ENCODE results near the gene SCP2. TPM values are rescaled to one million over a fixed set of nuclear protein-coding genes. Genes with fewer than 3 reads are reported as not detected.

The SCP2 gene
- total RNA-seq, 1 experiment from 2014 or later, result 97.5 TPM

GRCh38 chr1:52918201-52918600 is 8.9 kb upstream of the SCP2 start:
- Histone ChIP-seq H3K9ac (ENCODE audit: low read length) (no peak overlapping the region), H2AFZ (ENCODE audit: low read length) (no peak overlapping the region), H3K27ac (ENCODE audit: low read length) (no peak overlapping the region), H3K4me2 (ENCODE audit: low read length) (no peak overlapping the region), H3K4me1 (ENCODE audit: insufficient read depth, low read length) (peaks cover 23% of the 10 kb centered on the region), H3K27me3 (ENCODE audit: low read length) (no peaks in the 10 kb centered on the region), H3F3A (ENCODE audit: low read length, unreplicated experiment) (peaks cover 5% of the 10 kb centered on the region), H3K79me2 (ENCODE audit: low read length) (peaks cover 58% of the 10 kb centered on the region), H3K9me2 (replicated peaks; ENCODE audit: low read length) (no peaks in the 10 kb centered on the region), H3K9me3 (ENCODE audit: low read length) (no peaks in the 10 kb centered on the region), H3K4me3 (ENCODE audit: low read length) (no peak overlapping the region), H3K36me3 (ENCODE audit: low read depth, low read length) (no peaks in the 10 kb centered on the region), H4K20me1 (ENCODE audit: low read length) (no peaks in the 10 kb centered on the region)
- CTCF ChIA-PET, result no interaction called here
- POLR2A ChIA-PET (ENCODE audit: unreplicated experiment), result no interaction called here
- ATAC-seq (no peak), DNase-seq (no peak)
- no peak for TF ChIP-seq EZH2phosphoT487 (IDR thresholded peaks at IDR 0.05; ENCODE audit: borderline replicate concordance, low read length)
- TF ChIP-seq EZH2 (IDR thresholded peaks at IDR 0.05; ENCODE audit: low read length, unreplicated experiment), result no peak
- no peak for TF ChIP-seq CTCF (conservative IDR thresholded peaks at IDR 0.05; ENCODE audit: low read depth, low read length)
- intact Hi-C loops (cut with micrococcal nuclease), result no loop called here
- no TSS peak for BruUV-seq (replicated peaks)

- DNase-seq, result peak; percentile 73
Observed at GRCh38 chr1:52919051-52919722, 7.9 kb upstream of the SCP2 start.

More at GRCh38 chr1:52919051-52919722, 7.9 kb upstream of the SCP2 start:
- no peak for TF ChIP-seq EZH2phosphoT487 (IDR thresholded peaks at IDR 0.05; ENCODE audit: borderline replicate concordance, low read length)
- TF ChIP-seq CTCF (conservative IDR thresholded peaks at IDR 0.05; ENCODE audit: low read depth, low read length), result no peak
- no peak for TF ChIP-seq EZH2 (IDR thresholded peaks at IDR 0.05; ENCODE audit: low read length, unreplicated experiment)
- H3K36me3 ChIP-seq (ENCODE audit: low read depth, low read length), result no peaks in the 10 kb centered on the region
- BruUV-seq (replicated peaks), result no TSS peak
- no peak overlapping the region for H2AFZ ChIP-seq (ENCODE audit: low read length)
- H4K20me1 ChIP-seq (ENCODE audit: low read length), result no peaks in the 10 kb centered on the region
- H3K27me3 ChIP-seq (ENCODE audit: low read length), result no peaks in the 10 kb centered on the region
- peaks cover 23% of the 10 kb centered on the region for H3K4me1 ChIP-seq (ENCODE audit: insufficient read depth, low read length)
- H3K4me2 ChIP-seq (ENCODE audit: low read length), result peak overlapping the region; percentile 98; the same call in 1 of the 2 replicates
- H3K9me2 ChIP-seq (replicated peaks; ENCODE audit: low read length), result no peaks in the 10 kb centered on the region
- H3K9me3 ChIP-seq (ENCODE audit: low read length), result no peaks in the 10 kb centered on the region
- H3K4me3 ChIP-seq (ENCODE audit: low read length), result no peak overlapping the region
- H3F3A ChIP-seq (ENCODE audit: low read length, unreplicated experiment), result peaks cover 5% of the 10 kb centered on the region
- intact Hi-C loops (cut with micrococcal nuclease), result no loop called here
- H3K79me2 ChIP-seq (ENCODE audit: low read length), result peaks cover 58% of the 10 kb centered on the region
- H3K9ac ChIP-seq (ENCODE audit: low read length), result no peak overlapping the region
- H3K27ac ChIP-seq (ENCODE audit: low read length), result no peak overlapping the region
- POLR2A ChIA-PET (ENCODE audit: unreplicated experiment), result no interaction called here
- ATAC-seq, result 0 out of 2 replicates have a peak, but pooled peaks have one; percentile 14
- CTCF ChIA-PET, result no interaction called here

Measured in PC-3 (cell line).